ENCODE results near the gene MDK. TPM values are rescaled to one million over a fixed set of nuclear protein-coding genes. Genes with fewer than 3 reads are reported as not detected.
A peak's percentile ranks its signal among the peaks of the same experiment; 100 is the strongest.

The MDK gene
- total RNA-seq, 1 experiment from 2014 or later: 399 TPM

DNA sequence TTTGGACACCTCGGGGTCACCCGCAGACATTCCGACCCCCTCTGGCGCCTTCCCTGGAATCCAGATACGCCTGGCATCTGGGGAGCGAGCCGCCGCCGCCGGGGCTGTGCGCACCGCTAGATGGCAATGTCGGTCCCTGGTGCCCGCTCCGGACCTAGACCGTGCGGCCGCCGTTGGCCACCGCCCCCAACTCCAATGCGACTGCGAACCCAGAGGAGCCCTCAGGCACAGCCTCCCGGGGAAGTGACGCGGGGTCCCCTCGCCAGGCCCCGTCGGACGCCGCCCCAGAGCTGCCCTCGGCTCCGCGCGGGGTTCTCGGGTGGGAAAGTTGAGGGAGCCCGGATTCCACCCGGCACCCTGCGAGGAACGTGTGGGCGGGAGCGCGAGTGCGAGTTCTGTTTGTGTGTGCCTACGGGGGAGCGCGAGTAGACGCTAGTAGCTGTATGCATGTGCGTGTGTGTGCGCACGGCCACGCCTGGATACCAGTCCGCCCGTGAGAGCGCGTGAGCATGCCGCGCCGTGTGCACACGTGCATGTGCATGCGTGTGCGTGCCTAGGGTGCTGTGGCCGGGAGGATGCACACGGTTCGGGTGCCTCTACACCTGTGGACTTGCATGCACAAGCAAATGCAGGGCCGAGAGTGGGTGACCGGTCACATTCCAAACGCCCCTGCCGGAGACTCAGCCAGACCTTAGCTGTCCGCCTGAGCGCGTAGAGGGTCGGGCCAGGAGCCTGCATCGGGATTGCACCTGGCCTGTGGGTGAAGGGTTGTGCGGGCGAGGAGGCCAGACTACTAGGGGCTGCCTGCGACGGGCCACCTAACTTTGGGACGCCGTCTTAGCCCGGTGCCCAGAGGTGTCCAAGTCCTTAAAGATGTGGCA is 8.2 kb downstream of the MDK start:
- peak; percentile 50 to 83 for DNase-seq
- H3K36me3 ChIP-seq (ENCODE audit: low read depth): no peaks in the 10 kb centered on the region
- H3K4me3 ChIP-seq: peak overlapping the region; percentile 54
- no peaks in the 10 kb centered on the region for H3K9me3 ChIP-seq (ENCODE audit: insufficient read depth, low read depth)
- no peak overlapping the region; the same call in 1 of the 2 replicates for H2AFZ ChIP-seq
- H3F3A ChIP-seq (ENCODE audit: insufficient read depth, low read depth): peaks cover 10% of the 10 kb centered on the region
- no peaks in the 10 kb centered on the region for H3K9me2 ChIP-seq (ENCODE audit: insufficient read depth)
- ChIA-PET CTCF (interaction anchor here (1.0 kb wide), 1 partner anchor 228 kb away, joined by 4 read pairs; the partner anchor contains the start of gene ATG13), POLR2A (ENCODE audit: unreplicated experiment) (interaction anchor here (0.5 kb wide), 1 partner anchor 169 kb away, joined by 3 read pairs; no protein-coding TSS in a partner anchor)
- no peaks in the 10 kb centered on the region for H3K79me2 ChIP-seq (ENCODE audit: low read depth)
- intact Hi-C loops (cut with micrococcal nuclease; ENCODE audit: unreplicated experiment): loop anchor here (1.0 kb wide), 2 partner anchors 148 to 542 kb away; partner anchors contain the start of gene CRY2
- peaks cover 13% of the 10 kb centered on the region for H3K4me1 ChIP-seq (replicated peaks; ENCODE audit: insufficient read depth)
- TF ChIP-seq EZH2 (IDR thresholded peaks at IDR 0.05; ENCODE audit: low read depth): peak; percentile 28; the same call in 1 of the 2 replicates
- TF ChIP-seq, protein P1, sequence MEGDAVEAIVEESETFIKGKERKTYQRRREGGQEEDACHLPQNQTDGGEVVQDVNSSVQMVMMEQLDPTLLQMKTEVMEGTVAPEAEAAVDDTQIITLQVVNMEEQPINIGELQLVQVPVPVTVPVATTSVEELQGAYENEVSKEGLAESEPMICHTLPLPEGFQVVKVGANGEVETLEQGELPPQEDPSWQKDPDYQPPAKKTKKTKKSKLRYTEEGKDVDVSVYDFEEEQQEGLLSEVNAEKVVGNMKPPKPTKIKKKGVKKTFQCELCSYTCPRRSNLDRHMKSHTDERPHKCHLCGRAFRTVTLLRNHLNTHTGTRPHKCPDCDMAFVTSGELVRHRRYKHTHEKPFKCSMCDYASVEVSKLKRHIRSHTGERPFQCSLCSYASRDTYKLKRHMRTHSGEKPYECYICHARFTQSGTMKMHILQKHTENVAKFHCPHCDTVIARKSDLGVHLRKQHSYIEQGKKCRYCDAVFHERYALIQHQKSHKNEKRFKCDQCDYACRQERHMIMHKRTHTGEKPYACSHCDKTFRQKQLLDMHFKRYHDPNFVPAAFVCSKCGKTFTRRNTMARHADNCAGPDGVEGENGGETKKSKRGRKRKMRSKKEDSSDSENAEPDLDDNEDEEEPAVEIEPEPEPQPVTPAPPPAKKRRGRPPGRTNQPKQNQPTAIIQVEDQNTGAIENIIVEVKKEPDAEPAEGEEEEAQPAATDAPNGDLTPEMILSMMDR (conservative IDR thresholded peaks at IDR 0.05): peak; percentile 82
- no TSS peak for BruUV-seq (replicated peaks)
- no peak overlapping the region for H3K27ac ChIP-seq
- H4K20me1 ChIP-seq (ENCODE audit: insufficient read depth): peaks cover 17% of the 10 kb centered on the region
- H3K4me2 ChIP-seq: peak overlapping the region; percentile 83
- peaks cover 22% of the 10 kb centered on the region for H3K27me3 ChIP-seq (ENCODE audit: insufficient read depth, low read depth)

DNA sequence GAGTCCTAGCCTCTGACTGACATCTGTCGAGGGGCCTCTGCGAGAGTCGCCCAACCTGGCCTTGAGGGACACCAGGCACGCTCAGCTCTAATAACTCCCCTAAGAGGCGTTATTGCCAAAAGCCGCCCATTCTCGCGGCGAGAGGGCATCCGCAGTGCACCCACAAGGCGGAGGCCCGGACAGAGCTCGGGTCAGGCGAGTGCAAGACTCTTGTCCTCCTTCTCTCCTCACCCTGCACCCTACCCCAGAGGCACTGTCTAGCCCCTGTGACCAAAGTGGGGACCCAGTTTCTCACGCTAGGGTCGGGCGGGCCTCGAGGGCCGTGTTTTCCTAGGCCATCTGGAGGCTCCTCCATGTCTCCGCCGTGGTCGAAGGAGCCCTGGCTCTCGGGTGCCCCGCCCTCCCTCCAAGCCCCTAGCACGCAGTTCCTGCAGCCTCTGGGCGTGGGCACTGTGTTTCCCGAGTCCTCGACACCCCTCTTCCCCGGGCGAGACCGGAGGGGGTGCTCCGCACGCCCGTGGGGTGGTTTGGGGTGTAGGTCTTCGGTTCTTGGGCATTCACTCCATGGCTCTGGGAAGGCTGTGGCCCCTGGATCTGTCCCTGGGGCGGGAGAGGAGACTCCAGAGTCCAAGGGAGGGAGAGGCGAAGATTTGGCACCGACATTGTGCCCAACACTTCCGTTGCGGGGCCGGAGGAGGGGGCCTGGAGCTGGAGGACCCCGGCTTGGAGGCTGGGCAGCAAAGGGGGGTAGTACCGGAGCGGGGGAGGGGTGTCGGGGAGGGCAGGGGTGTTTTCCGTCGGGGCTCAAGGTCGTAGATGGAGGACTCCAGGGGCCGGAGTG is 9.1 kb downstream of the MDK start:
- peaks cover 22% of the 10 kb centered on the region for H3K27me3 ChIP-seq (ENCODE audit: insufficient read depth, low read depth)
- no peak overlapping the region for H3K4me3 ChIP-seq
- CTCF ChIA-PET: interaction anchor here (0.6 to 1.6 kb wide), 3 partner anchors 7 to 100 kb away, joined by 4 to 11 read pairs (median 10); no protein-coding TSS in a partner anchor

More for the DNA sequence above, 9.1 kb downstream of the MDK start:
- H3K79me2 ChIP-seq (ENCODE audit: low read depth): no peaks in the 10 kb centered on the region
- peak overlapping the region; percentile 83; the same call in 1 of the 2 replicates for H3K4me2 ChIP-seq
- intact Hi-C loops (cut with micrococcal nuclease; ENCODE audit: unreplicated experiment): no loop called here
- H3K27ac ChIP-seq: no peak overlapping the region
- peaks cover 19% of the 10 kb centered on the region for H4K20me1 ChIP-seq (ENCODE audit: insufficient read depth)
- H3F3A ChIP-seq (ENCODE audit: insufficient read depth, low read depth): peaks cover 10% of the 10 kb centered on the region
- H3K9me2 ChIP-seq (ENCODE audit: insufficient read depth): no peaks in the 10 kb centered on the region
- peaks cover 13% of the 10 kb centered on the region for H3K4me1 ChIP-seq (replicated peaks; ENCODE audit: insufficient read depth)
- POLR2A ChIA-PET (ENCODE audit: unreplicated experiment): no interaction called here
- H3K9me3 ChIP-seq (ENCODE audit: insufficient read depth, low read depth): no peaks in the 10 kb centered on the region
- no peak for TF ChIP-seq EZH2 (IDR thresholded peaks at IDR 0.05; ENCODE audit: low read depth)
- TF ChIP-seq, protein P1 (conservative IDR thresholded peaks at IDR 0.05): no peak
- DNase-seq: no peak
- no peak overlapping the region for H2AFZ ChIP-seq
- BruUV-seq (replicated peaks): no TSS peak
- no peaks in the 10 kb centered on the region for H3K36me3 ChIP-seq (ENCODE audit: low read depth)
